ENCODE measurements around the gene ARIH2. TPM values are rescaled to one million over a fixed set of nuclear protein-coding genes. Genes with fewer than 3 reads are reported as not detected.

ARIH2 gene
- total RNA-seq, 4 donors from 2014 or later: 118 to 176 (median 143) TPM

DNA sequence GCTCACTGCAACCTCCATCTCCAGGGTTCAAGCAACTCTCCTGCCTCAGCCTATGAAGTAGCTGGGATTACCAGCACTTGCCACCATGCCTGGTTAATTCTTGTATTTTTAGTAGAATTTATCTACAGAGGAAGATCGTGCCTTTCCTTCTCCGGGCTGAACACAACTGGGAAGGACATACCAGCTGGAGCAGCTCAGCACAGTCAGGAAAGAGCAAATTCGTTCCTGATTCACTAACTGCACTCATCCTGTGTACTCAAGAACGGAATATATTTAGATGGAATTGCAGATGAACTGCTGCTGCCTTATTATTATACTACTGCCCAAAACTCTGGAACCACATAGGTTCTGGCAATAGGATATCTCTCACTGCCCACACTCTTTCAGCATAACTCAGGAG lies 44.3 kb downstream of the ARIH2 start:
- Histone ChIP-seq H3K27ac (no peak overlapping the region), H3K9me3 (no peaks in the 10 kb centered on the region), H3K36me3 (peaks cover 0 to 48% of the 10 kb centered on the region in 2 donors), H3K4me1 (peaks cover 19 to 21% of the 10 kb centered on the region in 2 donors), H3K27me3 (no peaks in the 10 kb centered on the region), H3K4me3 (no peak overlapping the region)
- DNase-seq (no peak), ATAC-seq (no peak)
- TF ChIP-seq CTCF (IDR thresholded peaks at IDR 0.05 in 4 of 5, conservative IDR thresholded peaks at IDR 0.05 in 1 of 5) (no peak), POLR2A (IDR thresholded peaks at IDR 0.05) (no peak)
- intact Hi-C loops (cut with DNase I; ENCODE audit: low total_unique reads): no loop called here
- in situ Hi-C loops (cut with MboI; ENCODE audit: low sequenced_read_pairs in 4 of 4): no loop called here

DNA sequence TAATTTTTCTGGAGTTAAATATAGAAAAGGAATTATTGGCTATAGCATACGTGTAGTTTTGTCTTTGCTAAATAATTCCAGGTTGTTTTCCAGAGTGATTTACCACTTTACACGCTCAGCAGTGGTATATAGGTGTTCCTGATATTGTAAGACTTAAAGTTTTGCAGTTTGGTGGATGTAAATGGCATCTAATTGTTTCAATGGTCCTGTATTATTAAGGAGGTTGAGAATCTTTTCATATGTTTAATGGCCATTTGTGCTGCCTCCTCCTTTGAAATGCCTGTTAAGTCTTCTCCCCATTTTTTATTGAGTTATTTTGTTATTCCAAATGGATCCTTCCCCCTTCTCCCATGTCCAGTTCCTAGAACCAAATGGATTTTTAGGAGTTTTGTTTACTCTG lies 44.9 kb downstream of the ARIH2 start:
- Histone ChIP-seq H3K4me3 (no peak overlapping the region), H3K4me1 (peaks cover 19 to 21% of the 10 kb centered on the region in 2 donors), H3K9me3 (no peaks in the 10 kb centered on the region), H3K27ac (no peak overlapping the region), H3K36me3 (peaks cover 0 to 50% of the 10 kb centered on the region in 2 donors), H3K27me3 (no peaks in the 10 kb centered on the region)
- in situ Hi-C loops (cut with MboI; ENCODE audit: low sequenced_read_pairs in 4 of 4) (no loop called here), intact Hi-C loops (cut with DNase I; ENCODE audit: low total_unique reads) (no loop called here)
- DNase-seq (no peak), ATAC-seq (no peak)
- TF ChIP-seq POLR2A (IDR thresholded peaks at IDR 0.05): no peak

- intact Hi-C loops (cut with DNase I; ENCODE audit: low total_unique reads): no loop called here
- no peaks in the 10 kb centered on the region for H3K27me3 ChIP-seq
- peak in 1 of 2 donors; percentile 24 for ATAC-seq
These were observed 47.7 kb downstream of the ARIH2 start for GRCh38 chr3:48966367-48966766.

GRCh38 chr3:48966876-48967361 lies 48.3 kb downstream of the ARIH2 start:
- peak in 1 of 2 donors; percentile 74 for DNase-seq
- intact Hi-C loops (cut with DNase I; ENCODE audit: low total_unique reads) (no loop called here), in situ Hi-C loops (cut with MboI; ENCODE audit: low sequenced_read_pairs in 4 of 4) (no loop called here)
- Histone ChIP-seq H3K9me3 (no peaks in the 10 kb centered on the region), H3K27me3 (no peaks in the 10 kb centered on the region), H3K27ac (peak overlapping the region; percentile 19 to 72 (median 40)), H3K4me1 (peaks cover 15 to 21% of the 10 kb centered on the region in 2 donors), H3K36me3 (peaks cover 0 to 80% of the 10 kb centered on the region in 2 donors), H3K4me3 (no peak overlapping the region)
- peak; percentile 62 to 85 for ATAC-seq
- TF ChIP-seq POLR2A (IDR thresholded peaks at IDR 0.05): no peak
- no peak for TF ChIP-seq CTCF (IDR thresholded peaks at IDR 0.05 in 4 of 5, conservative IDR thresholded peaks at IDR 0.05 in 1 of 5)

More at GRCh38 chr3:48966367-48966766, 47.7 kb downstream of the ARIH2 start:
- H3K4me1 ChIP-seq: peaks cover 16 to 21% of the 10 kb centered on the region in 2 donors
- peak overlapping the region; percentile 19 to 72 (median 40) for H3K27ac ChIP-seq
- in situ Hi-C loops (cut with MboI; ENCODE audit: low sequenced_read_pairs in 4 of 4): no loop called here
- H3K9me3 ChIP-seq: no peaks in the 10 kb centered on the region
- no peak for TF ChIP-seq POLR2A (IDR thresholded peaks at IDR 0.05)
- no peak for TF ChIP-seq CTCF (IDR thresholded peaks at IDR 0.05 in 4 of 5, conservative IDR thresholded peaks at IDR 0.05 in 1 of 5)
- DNase-seq: no peak
- no peak overlapping the region for H3K4me3 ChIP-seq
- H3K36me3 ChIP-seq: peaks cover 0 to 74% of the 10 kb centered on the region in 2 donors

GRCh38 chr3:48970586-48970985 lies 51.9 kb downstream of the ARIH2 start:
- intact Hi-C loops (cut with DNase I; ENCODE audit: low total_unique reads): no loop called here
- ATAC-seq (peak; percentile 24 to 37), DNase-seq (peak in 1 of 2 donors; percentile 22)
- Histone ChIP-seq H3K27ac (peak overlapping the region in 1 of 4 donors; percentile 30), H3K27me3 (no peaks in the 10 kb centered on the region), H3K9me3 (no peaks in the 10 kb centered on the region), H3K4me1 (peaks cover 15 to 20% of the 10 kb centered on the region in 2 donors), H3K36me3 (peaks cover 0 to 90% of the 10 kb centered on the region in 2 donors), H3K4me3 (no peak overlapping the region)
- in situ Hi-C loops (cut with MboI; ENCODE audit: low sequenced_read_pairs in 4 of 4): no loop called here
- TF ChIP-seq CTCF (IDR thresholded peaks at IDR 0.05 in 4 of 5, conservative IDR thresholded peaks at IDR 0.05 in 1 of 5) (no peak), POLR2A (IDR thresholded peaks at IDR 0.05) (no peak)

Measured in gastrocnemius medialis (tissue), 4 donors.